Parathyroid adenoma (tissue), 2 donors: ENCODE measurements around the gene TPPP.

Source experiments
- H2AFZ ChIP-seq: fragments of 300-600 bp; sonication (generic); one replicate; pipeline ENCODE4 v1.7.0; 2017; ENCODE audit warnings: antibody characterized with exemption, mild to moderate bottlenecking
- H3K27ac ChIP-seq: fragments of 300-600 bp; sonication (generic); one replicate; pipeline ENCODE4 v1.7.0; 2017
- H3K27me3 ChIP-seq: fragments of 300-600 bp; sonication (generic); one replicate; pipeline ENCODE4 v1.7.0; 2017; ENCODE audit warnings: low read length; ENCODE audit not compliant: control insufficient read depth, insufficient read depth
- H3K36me3 ChIP-seq: fragments of 300-600 bp; sonication (generic); one replicate; pipeline ENCODE4 v1.7.0; 2017; ENCODE audit warnings: low read length; ENCODE audit not compliant: control insufficient read depth, insufficient read depth
- H3K4me1 ChIP-seq: fragments of 300-600 bp; sonication (generic); one replicate; pipeline ENCODE4 v1.7.0; 2017; ENCODE audit warnings: control low read depth
- H3K4me2 ChIP-seq: fragments of 300-600 bp; sonication (generic); one replicate; pipeline ENCODE4 v1.7.0; 2017; ENCODE audit warnings: low read length
- H3K4me3 ChIP-seq: fragments of 300-600 bp; sonication (generic); one replicate; pipeline ENCODE4 v1.7.0; 2017; ENCODE audit warnings: low read depth, low read length
- H3K79me2 ChIP-seq: fragments of 300-600 bp; sonication (generic); one replicate; pipeline ENCODE4 v1.7.0; 2017; ENCODE audit warnings: control low read depth
- H3K9ac ChIP-seq: fragments of 300-600 bp; sonication (generic); one replicate; pipeline ENCODE4 v1.7.0; 2017; ENCODE audit warnings: mild to moderate bottlenecking
- H3K9me3 ChIP-seq: fragments of 300-600 bp; sonication (generic); one replicate; pipeline ENCODE4 v1.7.0; 2017; ENCODE audit warnings: low read length; ENCODE audit not compliant: control insufficient read depth
- TF ChIP-seq, protein P1 (sequence below): fragments of 300-600 bp; sonication (generic); IDR thresholded peaks from one replicate; pipeline ENCODE4 v1.7.0; 2017; ENCODE audit warnings: antibody characterized with exemption, mild to moderate bottlenecking
- donor health status: primary hyperparathyroidism.

TPPP gene

DNA sequence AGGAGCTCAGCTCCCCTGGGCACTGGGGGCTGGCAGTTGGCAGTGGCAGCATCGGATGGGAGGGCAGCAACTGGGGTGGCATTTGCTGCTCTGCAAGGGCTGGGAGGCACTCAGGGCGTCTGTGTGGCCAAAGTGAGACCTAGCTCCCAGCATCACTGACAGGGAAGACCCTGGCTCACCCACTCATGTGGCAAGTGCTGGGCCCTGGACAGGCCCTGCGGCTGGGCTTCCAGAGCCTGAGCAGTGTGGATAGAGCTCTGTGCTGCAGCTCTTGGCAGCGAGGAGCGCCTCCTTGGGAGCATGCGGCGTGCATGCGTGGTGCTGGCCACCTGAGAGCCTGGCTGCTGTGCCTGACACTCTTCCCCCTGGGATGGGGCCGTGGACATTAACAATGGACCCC is 70.8 kb downstream of the TPPP start:
- Histone ChIP-seq H3K4me3 (no peak overlapping the region), H3K36me3 (no peaks in the 10 kb centered on the region), H2AFZ (no peak overlapping the region), H3K4me2 (no peak overlapping the region), H3K9ac (no peak overlapping the region), H3K4me1 (no peaks in the 10 kb centered on the region), H3K27me3 (no peaks in the 10 kb centered on the region), H3K27ac (no peak overlapping the region), H3K9me3 (no peaks in the 10 kb centered on the region), H3K79me2 (no peaks in the 10 kb centered on the region)
- TF ChIP-seq, protein P1, sequence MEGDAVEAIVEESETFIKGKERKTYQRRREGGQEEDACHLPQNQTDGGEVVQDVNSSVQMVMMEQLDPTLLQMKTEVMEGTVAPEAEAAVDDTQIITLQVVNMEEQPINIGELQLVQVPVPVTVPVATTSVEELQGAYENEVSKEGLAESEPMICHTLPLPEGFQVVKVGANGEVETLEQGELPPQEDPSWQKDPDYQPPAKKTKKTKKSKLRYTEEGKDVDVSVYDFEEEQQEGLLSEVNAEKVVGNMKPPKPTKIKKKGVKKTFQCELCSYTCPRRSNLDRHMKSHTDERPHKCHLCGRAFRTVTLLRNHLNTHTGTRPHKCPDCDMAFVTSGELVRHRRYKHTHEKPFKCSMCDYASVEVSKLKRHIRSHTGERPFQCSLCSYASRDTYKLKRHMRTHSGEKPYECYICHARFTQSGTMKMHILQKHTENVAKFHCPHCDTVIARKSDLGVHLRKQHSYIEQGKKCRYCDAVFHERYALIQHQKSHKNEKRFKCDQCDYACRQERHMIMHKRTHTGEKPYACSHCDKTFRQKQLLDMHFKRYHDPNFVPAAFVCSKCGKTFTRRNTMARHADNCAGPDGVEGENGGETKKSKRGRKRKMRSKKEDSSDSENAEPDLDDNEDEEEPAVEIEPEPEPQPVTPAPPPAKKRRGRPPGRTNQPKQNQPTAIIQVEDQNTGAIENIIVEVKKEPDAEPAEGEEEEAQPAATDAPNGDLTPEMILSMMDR, result no peak

DNA sequence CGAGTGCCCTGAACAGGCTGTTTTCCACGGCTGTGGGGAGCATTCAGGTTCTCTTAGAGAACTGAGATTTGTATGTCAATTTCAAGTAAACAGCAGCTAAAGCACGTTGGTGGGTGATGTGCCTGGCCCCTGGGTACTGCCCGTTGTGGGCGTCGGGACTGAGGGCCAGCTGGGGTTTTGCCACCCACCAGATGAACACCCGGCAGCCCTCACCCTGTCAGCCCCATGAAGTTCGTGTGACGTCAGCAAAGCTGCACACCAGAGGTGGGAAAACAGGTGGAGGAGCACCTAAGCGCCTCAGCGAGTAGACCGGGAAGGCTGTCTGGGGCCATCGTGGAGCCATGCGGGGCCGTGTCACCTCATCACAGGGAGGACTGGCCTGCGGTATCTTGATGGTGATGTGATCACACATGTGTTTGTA is 71.8 kb downstream of the TPPP start:
- H3K4me3 ChIP-seq, result no peak overlapping the region
- H3K9ac ChIP-seq, result no peak overlapping the region
- H3K27ac ChIP-seq, result no peak overlapping the region
- H3K27me3 ChIP-seq, result no peaks in the 10 kb centered on the region
- TF ChIP-seq, protein P1, result no peak
- H3K36me3 ChIP-seq, result no peaks in the 10 kb centered on the region
- H3K79me2 ChIP-seq, result no peaks in the 10 kb centered on the region
- H3K4me1 ChIP-seq, result no peaks in the 10 kb centered on the region
- no peak overlapping the region for H3K4me2 ChIP-seq
- no peaks in the 10 kb centered on the region for H3K9me3 ChIP-seq
- no peak overlapping the region for H2AFZ ChIP-seq

DNA sequence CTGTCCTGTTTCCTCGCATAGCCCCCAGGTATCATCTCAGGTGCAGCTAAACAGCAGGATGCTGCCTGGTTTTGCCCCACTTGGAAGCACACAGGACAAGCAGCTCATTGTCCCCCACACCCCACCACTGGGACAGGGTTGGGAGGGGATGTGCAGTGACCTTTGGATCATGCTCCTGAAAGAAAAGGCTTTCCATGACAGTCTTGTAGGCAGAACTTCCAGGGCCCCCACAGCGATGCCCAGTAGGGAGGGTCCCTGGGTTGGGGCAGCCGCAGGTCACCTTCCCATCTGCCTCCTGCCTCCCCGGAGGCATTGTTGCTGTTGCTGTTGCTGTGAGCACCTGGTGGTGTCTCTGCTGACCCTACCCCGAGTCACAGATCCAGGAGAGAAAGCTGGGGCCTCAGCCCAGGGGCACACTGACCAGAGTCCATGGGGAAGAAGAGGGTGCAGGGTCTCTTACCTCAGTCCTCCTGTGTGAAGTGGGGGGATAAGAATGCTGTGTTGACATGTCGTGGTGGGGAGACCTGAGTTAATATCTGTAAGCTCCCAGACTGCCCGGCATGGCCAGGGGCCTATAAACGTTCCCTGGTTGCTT is 72.5 kb downstream of the TPPP start:
- no peaks in the 10 kb centered on the region for H3K27me3 ChIP-seq
- H3K9ac ChIP-seq, result no peak overlapping the region
- no peak overlapping the region for H3K27ac ChIP-seq
- H3K4me3 ChIP-seq, result no peak overlapping the region
- no peak overlapping the region for H2AFZ ChIP-seq
- no peaks in the 10 kb centered on the region for H3K9me3 ChIP-seq
- H3K79me2 ChIP-seq, result no peaks in the 10 kb centered on the region
- H3K4me1 ChIP-seq, result no peaks in the 10 kb centered on the region
- no peaks in the 10 kb centered on the region for H3K36me3 ChIP-seq
- TF ChIP-seq, protein P1, result no peak
- no peak overlapping the region for H3K4me2 ChIP-seq

DNA sequence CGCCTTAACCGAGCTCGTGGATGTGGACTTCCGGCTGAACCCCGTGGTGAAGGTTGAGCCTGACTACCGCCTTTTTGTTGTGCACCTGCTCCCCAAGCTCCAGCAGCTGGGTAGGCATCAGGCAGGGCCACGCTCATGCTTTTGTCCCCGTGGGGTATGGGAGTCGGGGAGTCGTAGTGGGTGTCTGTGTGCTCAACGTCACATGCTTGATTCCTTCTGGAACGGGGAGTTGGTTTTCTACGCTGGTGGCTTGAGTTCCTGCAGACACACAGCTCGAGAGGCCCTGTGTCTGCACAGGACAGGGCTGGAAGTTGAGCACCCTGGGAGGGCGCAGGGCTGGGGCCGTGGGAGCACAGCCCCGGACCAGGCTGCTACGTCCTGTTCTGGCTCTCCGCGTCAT is 73.0 kb downstream of the TPPP start:
- no peak overlapping the region for H2AFZ ChIP-seq
- H3K36me3 ChIP-seq, result no peaks in the 10 kb centered on the region
- H3K27me3 ChIP-seq, result no peaks in the 10 kb centered on the region
- H3K4me1 ChIP-seq, result no peaks in the 10 kb centered on the region
- H3K9me3 ChIP-seq, result no peaks in the 10 kb centered on the region
- no peaks in the 10 kb centered on the region for H3K79me2 ChIP-seq
- no peak overlapping the region for H3K4me3 ChIP-seq
- no peak overlapping the region for H3K4me2 ChIP-seq
- H3K27ac ChIP-seq, result no peak overlapping the region
- TF ChIP-seq, protein P1, result no peak
- H3K9ac ChIP-seq, result no peak overlapping the region

DNA sequence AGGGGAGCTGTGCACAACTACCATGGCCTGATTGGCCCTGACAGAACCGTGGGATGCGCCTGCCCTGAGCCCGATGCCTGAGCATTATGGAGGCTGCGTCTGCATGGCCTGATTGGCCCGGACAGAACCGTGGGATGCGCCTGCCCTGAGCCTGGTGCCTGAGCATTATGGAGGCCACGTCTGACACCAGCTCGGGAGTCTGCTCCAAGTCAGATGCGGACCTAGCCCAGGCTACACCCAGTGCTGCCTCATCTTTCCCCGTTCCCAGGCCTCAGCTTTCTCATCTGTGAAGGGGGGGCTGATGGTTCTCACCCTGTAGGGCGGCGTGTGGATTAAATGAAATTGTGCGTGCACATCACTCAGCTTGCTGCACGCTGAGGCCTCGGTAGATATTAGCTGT is 73.7 kb downstream of the TPPP start:
- Histone ChIP-seq H3K79me2 (peaks cover 2% of the 10 kb centered on the region), H3K4me2 (no peak overlapping the region), H2AFZ (no peak overlapping the region), H3K4me3 (no peak overlapping the region), H3K9ac (no peak overlapping the region), H3K27me3 (no peaks in the 10 kb centered on the region), H3K36me3 (no peaks in the 10 kb centered on the region), H3K27ac (no peak overlapping the region), H3K9me3 (no peaks in the 10 kb centered on the region), H3K4me1 (no peaks in the 10 kb centered on the region)
- TF ChIP-seq, protein P1, result no peak
